T-helper 1 cell (primary cell): ENCODE data around the gene KRTAP19-6.

ENCODE experiments used
- DNase-seq, 5 donors: peaks; one replicate each; pipeline ENCODE4 v3.0.0-alpha.2; 2012 to 2020
- total RNA-seq, 4 donors: gene quantifications; one replicate each; lab custom pipeline; 2026; lab: John Stamatoyannopoulos, UW

Gene KRTAP19-6, protein sequence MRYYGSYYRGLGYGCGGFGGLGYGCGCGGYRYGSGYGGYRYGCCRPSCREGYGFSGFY
- total RNA-seq: 0 reads per million in 4 donors

DNA sequence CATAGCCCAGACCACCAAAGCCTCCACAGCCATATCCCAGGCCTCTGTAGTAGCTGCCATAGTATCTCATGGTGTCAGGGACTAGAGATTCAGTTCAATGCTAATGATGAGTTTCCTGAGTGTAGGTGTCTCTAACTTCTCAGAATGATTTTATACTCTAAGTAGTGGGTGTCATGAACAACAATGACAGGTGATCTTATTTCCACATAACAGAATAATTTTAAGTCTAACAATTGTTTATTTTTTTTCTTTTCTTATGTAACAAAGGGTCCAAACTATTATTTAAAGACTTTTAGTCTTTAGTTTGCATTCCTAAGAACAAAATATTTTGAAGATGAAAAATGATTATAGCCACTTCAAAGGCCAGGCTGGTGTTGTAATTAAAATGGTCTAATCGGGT is at the start of gene KRTAP19-6:
TSS of gene KRTAP19-6 (minus strand) at position 101 of the 400 bp plus-strand sequence. CDS start at position 70, 31 bp downstream.
- DNase-seq: no peak

DNA sequence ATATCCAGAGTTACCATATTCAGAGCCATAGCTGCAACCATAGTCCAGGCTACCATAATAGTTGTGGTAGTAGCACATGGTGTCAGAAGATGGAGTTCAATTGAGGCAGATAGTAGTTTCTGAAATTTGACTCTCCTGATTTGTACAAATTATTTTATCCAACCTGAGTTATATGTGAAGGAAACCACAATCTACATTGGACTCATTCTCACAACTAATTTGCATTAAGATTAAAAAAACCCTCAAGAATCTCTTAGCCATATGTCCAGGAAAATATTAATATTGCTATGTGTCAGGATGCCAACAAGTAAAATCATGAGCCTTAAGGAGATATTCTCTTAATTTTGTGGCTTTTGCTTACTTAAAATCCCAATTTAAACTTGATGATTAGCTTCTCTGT is 48.6 kb upstream of the KRTAP19-6 start, which contains the start of gene KRTAP22-2:
TSS of gene KRTAP22-2 (minus strand) at position 101 of the 400 bp plus-strand sequence.
- DNase-seq: no peak

DNA sequence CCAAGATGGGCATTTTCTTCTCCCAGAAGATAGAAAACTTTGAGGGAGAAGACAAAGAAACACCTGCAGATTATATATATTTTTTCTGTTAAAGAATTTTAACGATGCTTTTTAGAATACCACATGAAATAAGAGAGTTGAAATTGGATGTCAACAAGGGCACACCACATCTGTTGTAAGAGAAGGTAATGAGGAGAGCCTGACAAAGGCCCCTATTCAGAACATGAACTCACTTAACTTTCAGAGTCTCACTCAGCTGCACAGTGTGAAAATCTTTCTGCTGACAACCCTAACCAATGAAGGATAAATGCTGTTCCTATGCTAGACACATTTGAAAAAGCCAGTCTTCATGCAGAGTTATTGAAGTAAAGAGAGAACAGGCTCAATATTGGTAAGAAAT is 41.2 kb upstream of the KRTAP19-6 start:
- DNase-seq: no peak

DNA sequence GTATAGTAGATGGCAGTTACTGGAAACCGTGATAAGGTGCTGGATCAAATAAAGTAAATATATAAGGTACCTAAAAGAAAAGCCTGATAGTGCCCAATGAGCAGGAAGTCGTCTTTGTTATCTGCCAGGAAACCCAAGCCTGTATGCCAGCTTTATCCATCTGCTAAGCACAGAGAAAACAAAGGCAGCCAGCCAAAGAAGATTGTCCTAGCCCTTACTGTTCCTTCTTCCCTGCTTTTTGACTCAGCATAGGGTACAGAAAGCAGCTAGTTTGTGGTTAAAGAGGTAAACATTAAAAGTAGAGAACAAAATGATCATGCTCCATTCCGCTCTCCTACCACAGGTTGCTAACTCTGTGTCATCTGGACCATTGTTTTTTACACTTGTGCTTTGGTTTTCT is 38.5 kb upstream of the KRTAP19-6 start:
- no peak for DNase-seq

DNA sequence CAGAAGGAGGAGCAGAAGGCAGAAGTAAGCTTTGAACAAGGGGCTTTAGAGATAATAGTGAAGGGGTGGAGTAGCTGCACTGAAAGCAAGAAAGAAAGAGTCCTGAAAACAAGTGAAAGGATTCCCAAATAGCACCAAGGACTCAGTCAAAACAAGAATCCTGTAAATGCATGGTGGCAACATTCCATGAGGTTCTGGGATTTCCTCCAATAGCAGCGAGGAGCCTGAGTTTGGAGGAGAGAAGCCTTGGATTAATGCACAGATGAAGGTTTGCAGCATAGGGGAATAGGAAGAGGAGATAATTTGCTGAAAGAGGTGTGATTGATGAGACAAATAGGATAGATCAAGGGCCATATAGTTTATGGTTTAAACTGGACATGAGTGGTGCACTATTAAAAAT is 37.7 kb upstream of the KRTAP19-6 start:
- DNase-seq: no peak

DNA sequence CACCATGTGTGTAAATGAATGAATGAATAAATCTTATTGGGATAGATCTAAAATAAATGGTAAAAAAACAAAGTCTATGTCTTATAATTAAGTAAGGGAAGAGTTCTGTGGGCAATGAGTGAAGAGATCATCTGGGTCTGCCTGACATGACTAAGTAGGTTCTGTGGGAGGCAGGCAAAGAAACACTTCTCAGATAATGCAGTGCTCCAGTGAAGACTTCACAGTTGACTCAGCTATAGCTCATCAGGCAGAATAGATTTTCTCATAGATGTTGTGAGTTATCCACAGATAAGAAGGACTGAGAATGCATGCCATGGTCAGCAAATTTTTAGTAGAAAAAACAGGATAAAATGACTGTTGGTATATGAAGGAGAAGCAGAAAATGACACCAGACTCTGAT is 36.1 kb upstream of the KRTAP19-6 start:
- DNase-seq: no peak

DNA sequence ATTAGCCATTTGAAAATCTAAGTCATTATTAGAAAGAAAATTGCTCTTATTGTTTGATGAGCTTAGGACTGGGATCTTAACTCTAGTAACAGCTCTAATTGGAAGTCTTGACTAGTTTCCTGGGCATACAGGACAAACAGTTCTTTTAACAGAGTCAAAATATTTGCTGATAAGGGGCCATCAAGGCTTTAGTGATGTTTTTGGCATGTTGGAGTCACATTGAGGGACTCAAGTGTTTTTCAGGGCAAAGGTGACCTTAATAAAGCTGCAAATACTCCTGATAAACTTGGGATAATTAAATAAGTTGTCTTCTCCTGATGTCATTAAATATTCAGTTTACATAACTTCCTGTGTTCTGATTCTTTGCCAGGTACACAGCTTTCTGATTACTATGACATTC is 26.0 kb upstream of the KRTAP19-6 start:
- DNase-seq: no peak

DNA sequence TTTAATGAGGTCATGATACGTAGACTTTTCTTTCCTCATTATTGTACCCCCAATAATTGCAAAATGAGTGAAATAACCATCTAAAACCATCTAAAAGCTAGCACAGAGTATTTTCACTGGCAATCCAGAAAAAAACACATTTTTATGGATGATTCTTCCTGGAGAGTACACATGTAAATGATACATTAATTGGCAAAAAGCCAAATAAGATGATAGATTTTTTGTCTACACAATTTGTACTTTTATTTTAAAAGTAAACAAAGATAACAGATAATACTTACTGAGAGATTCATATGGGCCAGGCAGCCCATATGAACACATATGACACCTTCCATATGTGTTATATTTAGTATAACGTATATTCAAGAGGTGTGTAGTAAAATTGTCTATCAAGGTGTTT is 22.0 kb upstream of the KRTAP19-6 start:
- no peak for DNase-seq

DNA sequence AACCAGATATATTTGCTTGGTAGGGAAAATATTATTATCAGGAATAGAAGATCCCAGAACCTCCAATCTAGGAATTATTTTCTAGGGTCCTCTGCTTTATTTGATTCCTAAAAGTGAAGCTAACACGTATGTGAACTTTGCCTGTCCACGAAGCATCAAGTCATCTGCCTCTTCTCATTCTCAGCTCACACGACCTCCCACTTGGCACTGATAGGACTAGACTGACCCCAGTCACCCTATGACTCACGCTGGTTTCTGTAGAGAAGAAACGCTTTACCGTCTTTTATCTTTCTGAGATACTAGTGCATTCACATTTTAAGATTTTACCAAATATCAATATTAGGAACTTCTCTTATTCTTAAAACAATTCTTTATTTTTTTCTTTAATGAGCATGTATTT is 21.4 kb upstream of the KRTAP19-6 start:
- DNase-seq: no peak

DNA sequence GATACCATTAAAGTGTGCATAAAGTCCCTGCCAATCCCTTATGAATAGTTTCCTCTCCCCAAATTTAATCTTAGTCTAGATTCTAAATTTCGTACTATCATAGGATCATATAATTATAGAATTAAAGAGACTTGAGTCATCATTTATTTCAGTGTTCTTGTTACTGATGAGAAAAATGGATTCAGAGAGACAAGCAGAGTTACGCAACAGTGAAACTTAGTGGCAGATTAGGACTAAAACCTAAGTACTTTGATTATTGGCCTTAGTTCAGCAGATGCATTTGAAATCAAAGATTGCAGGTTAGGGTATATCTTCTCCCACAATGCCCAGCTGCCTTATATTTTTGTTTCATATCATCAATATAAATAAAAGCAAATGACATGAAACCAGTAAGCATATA is 20.3 kb upstream of the KRTAP19-6 start:
- DNase-seq: no peak

DNA sequence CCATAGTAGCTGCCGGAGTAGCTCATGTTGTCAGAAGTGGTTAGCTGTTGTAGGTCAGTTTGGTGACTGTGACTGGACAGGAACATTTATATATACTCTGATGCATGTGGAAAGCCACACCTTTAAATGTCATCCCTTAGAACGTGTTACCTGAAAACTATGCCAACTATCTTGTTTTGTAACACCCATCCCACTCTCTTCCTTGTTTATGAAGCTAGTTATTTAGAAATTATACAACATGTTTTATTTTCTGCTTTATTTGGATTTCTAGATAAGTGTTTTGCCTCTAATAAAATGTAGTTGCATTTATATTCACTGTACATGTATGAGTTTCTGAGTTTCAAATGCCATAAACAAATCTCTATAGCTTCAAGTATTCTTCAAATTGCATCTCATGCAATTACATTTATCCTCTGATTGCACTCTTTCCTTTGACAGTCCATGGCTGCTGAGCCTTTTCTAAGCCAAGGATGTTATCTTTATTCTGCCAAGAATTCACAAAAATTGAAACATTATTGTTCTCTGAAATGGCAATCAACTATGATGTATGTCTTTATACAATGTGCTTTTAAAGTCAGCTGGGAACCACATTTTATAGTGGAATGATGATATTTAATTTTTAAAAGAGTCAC is 19.7 kb upstream of the KRTAP19-6 start, which contains the start of gene KRTAP19-7:
TSS of gene KRTAP19-7 (minus strand) at position 51 of the 632 bp plus-strand sequence. CDS start at position 26, 25 bp downstream.
- DNase-seq: no peak

DNA sequence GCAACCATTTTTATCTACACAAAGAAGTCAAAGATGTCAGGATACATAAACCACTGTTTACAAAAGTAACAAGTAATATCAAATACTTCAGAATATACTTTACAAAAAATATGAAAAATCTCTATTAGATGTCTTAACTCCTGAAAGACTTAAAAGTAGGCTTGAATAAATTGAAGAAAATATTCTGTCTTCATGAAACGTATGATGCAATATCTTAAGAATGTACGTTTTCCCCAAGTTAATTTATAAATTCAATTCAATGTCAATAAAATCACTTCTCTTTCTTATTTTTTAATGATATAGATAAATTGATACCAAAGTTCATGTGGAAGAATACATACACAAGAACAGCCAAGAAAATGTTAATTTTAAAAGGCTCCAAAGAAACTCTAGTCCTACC is 13.4 kb upstream of the KRTAP19-6 start:
- no peak for DNase-seq

DNA sequence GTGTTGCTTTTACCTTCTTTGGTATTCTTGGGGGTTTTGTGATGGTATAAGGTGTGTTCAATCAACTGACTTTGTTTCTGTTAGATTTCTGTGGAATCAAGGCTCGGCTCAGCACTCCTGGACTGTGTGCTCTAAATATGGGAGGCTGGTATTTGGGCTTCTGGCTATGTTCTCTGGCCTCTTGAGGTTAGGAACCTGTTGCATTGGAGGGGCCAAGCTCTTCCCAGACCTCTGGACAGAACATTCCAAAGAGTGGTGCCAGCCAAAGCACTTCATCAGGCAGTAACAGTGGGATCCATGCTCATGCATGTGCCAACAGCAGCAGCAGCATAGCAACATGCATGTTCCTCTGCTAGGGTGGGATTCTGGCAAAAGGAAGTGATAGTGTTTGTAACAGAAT is 11.1 kb upstream of the KRTAP19-6 start:
- no peak for DNase-seq

DNA sequence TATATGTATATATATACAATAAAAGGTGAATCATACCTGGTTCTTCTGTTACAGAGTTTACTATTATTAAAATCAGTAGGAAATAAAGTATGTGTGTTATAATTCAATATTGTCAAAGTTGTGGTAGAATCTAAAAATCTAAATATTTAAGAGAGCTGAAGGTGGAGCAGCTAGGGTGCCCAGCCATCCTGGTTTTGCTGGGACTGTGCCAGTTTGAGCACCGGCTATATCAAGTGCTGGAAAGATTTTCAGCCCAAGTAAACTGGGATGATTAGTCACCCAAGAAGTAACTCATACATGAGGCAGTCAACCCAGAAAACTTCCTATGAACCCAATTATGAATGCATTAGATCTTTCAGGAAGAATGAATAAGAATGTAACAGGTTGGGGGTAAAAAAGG is 22.8 kb downstream of the KRTAP19-6 start:
- DNase-seq: no peak

DNA sequence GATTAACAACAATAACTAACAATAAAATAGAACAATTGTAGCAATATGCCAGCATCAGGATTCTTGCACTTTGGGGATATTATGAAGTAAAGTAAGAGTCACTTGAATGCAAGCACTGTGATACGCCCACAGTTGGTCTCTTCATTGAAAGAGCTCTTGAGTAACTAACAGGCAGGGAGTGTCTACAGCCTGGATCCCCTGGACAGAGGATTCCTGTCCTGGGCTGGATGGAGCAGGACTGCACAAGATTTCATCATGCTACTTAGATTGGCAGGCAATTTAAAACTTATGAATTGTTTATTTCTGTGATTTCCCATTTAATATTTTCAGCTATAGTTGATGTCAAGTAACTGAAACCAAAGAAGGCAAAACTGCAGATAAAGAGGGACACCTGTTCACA is 26.0 kb downstream of the KRTAP19-6 start:
- DNase-seq: no peak

DNA sequence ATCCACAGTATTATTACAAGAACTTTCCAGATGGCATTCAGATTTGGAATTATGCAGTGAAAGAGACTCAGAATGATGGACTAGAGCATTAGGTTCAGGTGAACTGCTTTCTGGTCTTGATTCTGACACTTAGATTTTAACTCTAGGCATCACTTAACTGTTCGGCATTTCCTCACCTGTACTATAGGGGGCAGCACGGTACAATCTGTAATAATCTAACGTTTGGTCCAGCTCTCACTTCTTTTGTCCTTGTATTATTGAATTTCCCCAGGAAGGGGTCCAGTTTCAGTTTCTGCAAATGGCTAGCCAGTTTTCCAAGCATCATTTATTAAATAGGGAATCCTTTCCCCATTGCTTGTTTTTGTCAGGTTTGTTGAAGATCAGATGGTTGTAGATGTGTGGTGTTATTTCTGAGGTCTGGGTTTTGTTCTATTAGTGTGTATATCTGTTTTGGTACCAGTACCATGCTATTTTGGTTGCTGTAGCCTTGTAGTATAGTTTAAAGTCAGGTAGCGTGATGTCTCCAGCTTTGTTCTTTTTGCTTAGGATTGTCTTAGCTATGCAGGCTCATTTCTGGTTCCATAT is 36.0 kb downstream of the KRTAP19-6 start:
- DNase-seq: peak in 1 of 5 donors; percentile 1

DNA sequence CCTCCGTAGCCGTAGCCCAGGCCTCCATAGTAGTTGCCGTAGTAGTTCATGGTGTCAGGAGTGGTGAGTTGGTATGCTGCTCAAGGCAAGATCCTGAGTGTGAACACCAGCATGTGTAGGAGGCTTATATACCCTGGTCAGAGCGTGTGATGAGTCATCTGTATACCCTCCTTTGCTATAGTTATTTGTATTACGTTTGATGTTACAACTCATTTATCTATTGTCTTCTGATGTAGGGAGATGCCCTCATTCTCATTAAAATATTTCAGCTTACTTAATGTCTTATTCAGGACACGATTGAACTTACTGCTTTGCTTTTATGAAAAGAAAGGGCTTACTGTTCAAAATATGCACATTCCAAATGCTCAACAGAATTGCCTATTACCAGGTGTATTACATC is 39.6 kb downstream of the KRTAP19-6 start, which contains the start of gene KRTAP19-5:
TSS of gene KRTAP19-5 (minus strand) at position 101 of the 400 bp plus-strand sequence. CDS start at position 50, 51 bp downstream.
- no peak for DNase-seq

DNA sequence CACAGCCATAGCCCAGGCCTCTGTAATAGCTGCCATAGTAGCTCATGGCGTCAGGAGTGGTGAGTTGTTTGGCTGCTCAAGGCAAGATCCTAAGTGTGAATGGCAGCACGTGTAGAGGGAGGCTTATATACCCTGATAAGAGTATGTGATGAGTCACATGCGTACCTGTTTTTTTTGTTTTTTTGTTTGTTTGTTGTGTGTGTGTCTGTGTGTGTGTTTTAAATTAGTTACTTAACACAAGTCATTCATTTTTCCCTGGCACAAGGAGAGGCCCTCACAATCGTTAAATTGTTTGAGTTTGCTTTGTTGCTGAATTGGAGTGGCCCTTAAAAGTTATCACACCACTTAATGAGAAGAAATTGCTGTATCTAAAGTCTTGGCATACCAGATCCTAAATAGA is 44.6 kb downstream of the KRTAP19-6 start, which contains the start of gene KRTAP19-4:
TSS of gene KRTAP19-4 (minus strand) at position 101 of the 400 bp plus-strand sequence. CDS start at position 46, 55 bp downstream.
- no peak for DNase-seq

DNA sequence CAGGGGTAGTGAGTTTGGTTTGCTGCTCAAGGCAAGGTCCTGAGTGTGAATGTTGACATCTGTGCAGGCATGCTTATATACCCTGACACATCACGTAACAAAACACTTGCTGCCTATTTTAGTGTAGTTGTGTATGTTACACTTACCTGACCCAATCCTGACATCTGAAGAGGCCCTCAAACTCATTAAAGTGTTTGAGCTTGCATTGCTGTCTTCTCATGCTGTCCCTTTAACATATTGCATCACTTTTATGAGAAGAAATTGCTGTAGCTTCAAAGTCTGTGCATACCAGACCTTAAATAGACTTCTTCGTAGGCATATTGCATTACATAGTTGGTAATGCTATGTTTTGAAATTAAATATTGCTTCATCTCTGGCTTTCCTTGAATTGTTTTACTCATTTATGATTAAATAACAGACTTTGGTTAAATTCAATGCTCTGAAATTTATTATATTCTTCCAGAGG is 49.7 kb downstream of the KRTAP19-6 start, which contains the start of gene KRTAP19-3:
TSS of gene KRTAP19-3 (minus strand) at position 51 of the 466 bp plus-strand sequence. CDS start 56 bp downstream, outside the sequence.
- no peak for DNase-seq
